Activated T-cell treated with anti-CD3 and anti-CD28 coated beads, Interleukin-2, amount 50 U/mL, for 48 hours (primary cell): ENCODE data around the gene ATF3.

Experiments
- DNase-seq, 2 experiments: peaks; one replicate each; pipeline ENCODE4 v3.0.0-alpha.2; 2020

Gene ATF3

GRCh38 chr1:212587016-212587887, 21.3 kb upstream of the ATF3 start:
- no peak for DNase-seq

GRCh38 chr1:212587888-212588510, 20.6 kb upstream of the ATF3 start:
- no peak for DNase-seq

GRCh38 chr1:212589446-212589845, 19.1 kb upstream of the ATF3 start:
- DNase-seq = no peak

DNA sequence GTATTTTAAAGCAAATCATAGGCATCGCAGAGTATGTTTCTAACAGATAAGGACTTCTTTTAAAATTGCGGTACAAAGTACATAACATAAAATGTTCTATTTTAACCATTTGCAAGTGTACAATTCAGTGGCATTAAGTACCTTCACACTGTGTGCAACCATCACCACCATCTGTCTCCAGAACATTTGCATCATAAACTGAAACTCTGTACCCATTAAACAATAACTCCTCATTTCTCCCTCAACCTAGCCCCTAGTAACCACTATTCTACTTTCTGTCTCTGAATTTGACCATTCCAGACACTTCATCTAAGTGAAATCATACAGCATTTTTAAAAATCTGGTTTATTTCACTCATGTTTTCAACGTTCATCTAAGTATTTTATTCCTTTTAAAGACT, 16.6 kb upstream of the ATF3 start:
- DNase-seq = no peak

- DNase-seq = no peak
Observed at GRCh38 chr1:212593821-212594251, 14.7 kb upstream of the ATF3 start.

GRCh38 chr1:212594640-212595039, 13.9 kb upstream of the ATF3 start:
- no peak for DNase-seq

DNA sequence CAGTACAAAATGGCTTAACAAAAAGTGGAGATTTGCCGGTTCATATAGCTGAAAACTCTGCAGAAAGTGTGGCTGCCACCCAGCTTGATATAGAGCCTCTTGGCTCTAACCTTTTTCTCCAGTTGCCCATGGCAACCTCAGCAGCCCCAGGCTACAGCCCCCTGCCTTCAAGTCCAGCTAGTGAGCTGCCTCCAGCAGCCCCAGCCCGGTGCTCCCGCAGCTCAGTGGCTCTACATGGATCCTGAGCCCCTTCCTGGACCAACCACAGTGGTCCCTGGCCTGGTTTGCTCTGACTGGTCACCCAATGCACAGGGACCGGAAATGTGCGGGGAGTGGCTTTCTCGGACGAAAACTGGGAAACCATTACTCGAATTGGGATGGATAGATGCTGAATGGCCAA, 13.3 kb upstream of the ATF3 start:
- no peak for DNase-seq

- DNase-seq = peak; percentile 55 to 57
Observed at GRCh38 chr1:212595787-212596714, 12.5 kb upstream of the ATF3 start.

- no peak for DNase-seq
Observed at GRCh38 chr1:212596798-212597197, 11.8 kb upstream of the ATF3 start.

DNA sequence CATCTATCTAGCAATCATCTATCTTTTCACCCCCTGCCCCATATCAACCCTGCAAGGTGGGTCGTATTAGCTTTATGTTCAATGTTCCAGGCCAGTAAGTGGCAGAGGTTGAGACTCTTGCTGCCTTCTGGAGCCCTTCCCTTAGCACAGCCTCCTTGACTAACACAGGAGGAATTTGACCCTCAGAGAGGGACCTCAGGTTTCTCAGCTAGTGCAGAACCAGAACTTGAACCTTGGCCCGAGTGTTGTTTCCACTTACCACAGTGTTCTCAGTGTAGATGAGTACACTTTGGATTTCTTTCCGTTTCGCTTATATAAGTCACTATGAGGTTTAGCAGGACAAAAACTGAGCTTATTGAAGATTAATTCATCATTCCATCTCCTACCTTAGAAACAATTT, 11.1 kb upstream of the ATF3 start:
- no peak for DNase-seq

GRCh38 chr1:212600071-212600915, 8.3 kb upstream of the ATF3 start:
- DNase-seq = no peak

GRCh38 chr1:212600980-212601379, 7.6 kb upstream of the ATF3 start:
- no peak for DNase-seq

GRCh38 chr1:212601524-212601923, 7.0 kb upstream of the ATF3 start:
- no peak for DNase-seq

DNA sequence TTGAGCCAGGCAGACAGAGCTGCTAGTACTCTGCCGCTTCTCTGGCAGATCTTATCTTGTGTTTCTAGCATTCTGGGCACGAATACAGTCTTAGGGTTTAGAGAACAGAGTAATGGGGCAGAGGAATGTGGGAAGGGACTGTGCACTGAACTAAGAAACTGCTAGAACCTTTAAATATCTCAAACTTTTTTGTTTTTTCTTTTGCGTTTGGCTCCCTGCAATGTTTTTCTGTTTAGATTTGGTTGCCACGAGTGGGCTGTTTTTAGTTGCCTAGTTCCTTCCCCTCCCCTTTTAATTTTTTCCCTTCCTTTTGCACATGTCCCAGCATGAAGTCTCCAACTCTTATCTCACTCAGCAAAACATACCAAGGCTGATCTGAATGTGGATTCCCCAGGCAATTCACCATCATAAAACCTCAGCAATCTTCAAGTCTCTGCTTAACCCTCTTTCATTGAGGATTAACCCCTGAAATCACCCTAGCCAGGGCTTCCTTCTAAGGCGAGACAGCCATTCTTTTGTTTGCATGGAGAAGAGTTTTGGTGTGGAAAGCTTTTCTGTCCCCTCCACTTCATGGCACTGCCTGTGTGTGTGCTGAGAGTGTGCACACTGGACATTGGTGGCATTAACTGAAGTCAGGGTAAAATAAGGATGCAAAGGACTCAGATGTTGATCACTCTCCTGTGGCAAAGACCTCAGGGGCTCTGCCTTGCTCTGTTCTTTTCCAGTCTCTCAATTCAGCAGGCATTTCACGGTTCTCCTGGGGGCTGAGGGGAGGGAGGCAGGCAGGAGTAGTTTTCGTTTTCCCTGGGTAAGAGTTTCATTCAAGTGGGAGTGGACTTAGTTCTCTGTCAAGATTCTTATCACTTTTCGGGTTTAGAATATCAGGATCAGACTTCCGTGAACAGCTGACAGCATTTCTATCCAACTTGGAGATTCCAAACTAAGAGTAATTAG, 2.8 kb upstream of the ATF3 start:
- DNase-seq = no peak

- DNase-seq = peak; percentile 49 to 65
Observed at GRCh38 chr1:212606395-212607205, 2.0 kb upstream of the ATF3 start.

- DNase-seq = peak; percentile 49 to 51
Observed at GRCh38 chr1:212607206-212607912, 1.2 kb upstream of the ATF3 start.

DNA sequence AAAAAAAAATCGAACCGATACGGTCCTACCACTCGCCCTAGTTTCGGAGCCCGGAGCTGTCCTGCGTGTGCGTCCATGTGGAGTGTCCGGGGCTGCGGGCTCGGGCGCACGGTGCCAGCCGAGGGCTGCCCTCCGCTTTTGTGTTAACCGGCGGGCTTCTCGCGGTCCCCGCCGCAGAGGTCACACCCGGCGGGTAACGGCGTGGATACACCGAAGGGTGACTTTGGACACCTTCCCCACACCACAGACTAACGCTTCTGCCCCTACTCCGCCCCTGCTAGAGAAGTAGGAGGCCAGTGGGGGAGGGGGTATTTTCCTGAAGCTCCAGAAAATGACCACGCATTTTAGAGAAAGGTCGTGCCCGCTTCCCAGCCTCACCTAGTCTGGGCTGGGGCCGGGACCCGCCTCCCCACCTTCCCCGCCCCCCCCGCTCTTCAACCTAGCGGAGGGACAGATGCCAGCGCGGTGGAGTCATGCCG, 609 bp upstream of the ATF3 start:
- DNase-seq = no peak

DNA sequence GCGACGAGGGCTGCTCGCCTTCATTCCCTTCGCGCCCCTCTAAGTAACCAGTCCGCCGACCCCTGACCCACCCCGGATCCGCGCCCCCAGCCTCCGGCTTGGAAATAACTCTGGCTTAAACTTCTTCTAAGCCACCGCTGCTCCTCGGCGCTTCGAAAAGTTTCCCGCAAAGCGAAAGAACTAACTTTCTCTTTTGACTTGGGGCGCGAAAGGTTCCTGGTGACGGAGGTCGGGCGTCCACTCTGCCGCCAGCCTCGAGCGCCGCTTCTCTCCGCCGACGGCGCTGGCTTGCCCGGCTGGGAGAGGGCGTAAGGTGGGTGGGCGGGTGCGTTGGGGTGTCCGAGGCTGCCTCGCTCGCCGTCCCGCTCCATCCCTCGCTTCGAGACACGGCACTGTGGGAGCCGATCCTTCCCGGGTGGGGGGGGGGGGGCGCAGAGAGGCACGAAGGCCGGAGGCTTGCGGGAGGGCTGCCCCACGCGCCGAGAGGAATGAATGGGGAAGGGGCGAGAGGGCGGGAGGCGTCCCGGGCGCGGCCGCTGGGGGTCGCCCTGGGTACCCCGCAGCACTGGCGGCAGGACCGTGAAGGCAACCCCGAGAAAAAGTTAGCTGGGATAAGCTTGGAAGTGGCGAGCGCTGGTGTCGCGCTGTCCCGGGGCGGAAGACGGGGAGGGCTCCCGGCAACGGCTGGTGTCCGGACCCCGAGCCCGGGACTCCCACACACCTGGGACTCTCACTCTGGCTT, 569 bp downstream of the ATF3 start:
- peak; percentile 63 to 71 for DNase-seq
